Parathyroid adenoma (tissue), 2 donors: ENCODE measurements around the gene ACTL6B.

Experiments
- H2AFZ ChIP-seq: fragments of 300-600 bp; sonication (generic); one replicate; pipeline ENCODE4 v1.7.0; 2017; ENCODE audit warnings: antibody characterized with exemption, mild to moderate bottlenecking
- H3K27ac ChIP-seq: fragments of 300-600 bp; sonication (generic); one replicate; pipeline ENCODE4 v1.7.0; 2017
- H3K27me3 ChIP-seq: fragments of 300-600 bp; sonication (generic); one replicate; pipeline ENCODE4 v1.7.0; 2017; ENCODE audit warnings: low read length; ENCODE audit not compliant: control insufficient read depth, insufficient read depth
- H3K36me3 ChIP-seq: fragments of 300-600 bp; sonication (generic); one replicate; pipeline ENCODE4 v1.7.0; 2017; ENCODE audit warnings: low read length; ENCODE audit not compliant: control insufficient read depth, insufficient read depth
- H3K4me1 ChIP-seq: fragments of 300-600 bp; sonication (generic); one replicate; pipeline ENCODE4 v1.7.0; 2017; ENCODE audit warnings: control low read depth
- H3K4me2 ChIP-seq: fragments of 300-600 bp; sonication (generic); one replicate; pipeline ENCODE4 v1.7.0; 2017; ENCODE audit warnings: low read length
- H3K4me3 ChIP-seq: fragments of 300-600 bp; sonication (generic); one replicate; pipeline ENCODE4 v1.7.0; 2017; ENCODE audit warnings: low read depth, low read length
- H3K79me2 ChIP-seq: fragments of 300-600 bp; sonication (generic); one replicate; pipeline ENCODE4 v1.7.0; 2017; ENCODE audit warnings: control low read depth
- H3K9ac ChIP-seq: fragments of 300-600 bp; sonication (generic); one replicate; pipeline ENCODE4 v1.7.0; 2017; ENCODE audit warnings: mild to moderate bottlenecking
- H3K9me3 ChIP-seq: fragments of 300-600 bp; sonication (generic); one replicate; pipeline ENCODE4 v1.7.0; 2017; ENCODE audit warnings: low read length; ENCODE audit not compliant: control insufficient read depth
- TF ChIP-seq, protein P1 (sequence below): fragments of 300-600 bp; sonication (generic); IDR thresholded peaks from one replicate; pipeline ENCODE4 v1.7.0; 2017; ENCODE audit warnings: antibody characterized with exemption, mild to moderate bottlenecking
- donor health status: primary hyperparathyroidism.

ACTL6B gene

DNA sequence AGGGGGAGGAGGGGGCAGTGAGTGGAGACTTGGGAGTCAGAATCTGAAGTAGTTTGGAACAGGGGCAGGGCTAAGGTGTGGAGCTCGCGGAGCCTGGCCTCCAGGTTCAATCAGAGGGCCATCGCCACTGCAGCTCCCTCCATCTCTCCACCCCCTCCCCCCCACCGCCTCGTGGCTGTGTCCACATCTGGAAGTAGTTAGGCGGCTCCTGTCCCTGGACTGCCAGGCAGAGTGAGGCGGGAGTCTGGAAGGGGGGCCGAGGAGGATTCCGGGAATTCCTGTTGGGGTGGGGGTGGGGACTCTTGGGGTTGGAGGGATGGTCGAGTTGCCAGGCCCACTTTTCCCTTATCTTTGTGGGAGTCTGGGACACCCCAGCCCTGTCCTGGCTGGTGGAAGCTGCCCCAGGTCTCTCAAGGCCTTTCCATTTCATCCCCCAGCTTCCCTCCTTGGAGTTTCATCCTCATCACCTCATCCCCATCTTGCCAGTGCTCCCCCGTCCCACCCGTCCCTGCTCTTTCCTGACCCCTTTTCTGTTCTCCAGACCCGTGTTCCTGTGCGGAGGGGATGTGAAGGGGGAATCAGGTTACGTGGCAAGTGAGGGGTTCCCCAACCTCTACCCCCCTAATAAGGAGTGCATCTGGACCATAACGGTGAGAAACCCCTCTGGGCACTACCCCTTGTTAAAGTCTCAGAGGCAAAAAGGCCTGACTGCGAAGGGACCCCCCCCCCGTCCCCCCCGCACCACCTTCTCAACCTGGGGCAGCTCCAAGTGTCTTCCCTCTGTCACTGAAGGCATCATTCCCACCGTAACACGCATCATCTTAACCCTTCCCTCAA is 53.1 kb downstream of the ACTL6B start:
- TF ChIP-seq, protein P1, sequence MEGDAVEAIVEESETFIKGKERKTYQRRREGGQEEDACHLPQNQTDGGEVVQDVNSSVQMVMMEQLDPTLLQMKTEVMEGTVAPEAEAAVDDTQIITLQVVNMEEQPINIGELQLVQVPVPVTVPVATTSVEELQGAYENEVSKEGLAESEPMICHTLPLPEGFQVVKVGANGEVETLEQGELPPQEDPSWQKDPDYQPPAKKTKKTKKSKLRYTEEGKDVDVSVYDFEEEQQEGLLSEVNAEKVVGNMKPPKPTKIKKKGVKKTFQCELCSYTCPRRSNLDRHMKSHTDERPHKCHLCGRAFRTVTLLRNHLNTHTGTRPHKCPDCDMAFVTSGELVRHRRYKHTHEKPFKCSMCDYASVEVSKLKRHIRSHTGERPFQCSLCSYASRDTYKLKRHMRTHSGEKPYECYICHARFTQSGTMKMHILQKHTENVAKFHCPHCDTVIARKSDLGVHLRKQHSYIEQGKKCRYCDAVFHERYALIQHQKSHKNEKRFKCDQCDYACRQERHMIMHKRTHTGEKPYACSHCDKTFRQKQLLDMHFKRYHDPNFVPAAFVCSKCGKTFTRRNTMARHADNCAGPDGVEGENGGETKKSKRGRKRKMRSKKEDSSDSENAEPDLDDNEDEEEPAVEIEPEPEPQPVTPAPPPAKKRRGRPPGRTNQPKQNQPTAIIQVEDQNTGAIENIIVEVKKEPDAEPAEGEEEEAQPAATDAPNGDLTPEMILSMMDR, result no peak
- no peaks in the 10 kb centered on the region for H3K79me2 ChIP-seq
- H3K4me2 ChIP-seq, result peak overlapping the region; percentile 59
- no peaks in the 10 kb centered on the region for H3K9me3 ChIP-seq
- peak overlapping the region; percentile 8 for H3K27ac ChIP-seq
- H2AFZ ChIP-seq, result peak overlapping the region; percentile 72
- no peaks in the 10 kb centered on the region for H3K27me3 ChIP-seq
- H3K4me1 ChIP-seq, result no peaks in the 10 kb centered on the region
- no peaks in the 10 kb centered on the region for H3K36me3 ChIP-seq
- H3K4me3 ChIP-seq, result peak overlapping the region; percentile 36
- no peak overlapping the region for H3K9ac ChIP-seq

GRCh38 chr7:100600730-100601038 is 55.6 kb downstream of the ACTL6B start:
- H3K9me3 ChIP-seq, result no peaks in the 10 kb centered on the region
- H3K9ac ChIP-seq, result no peak overlapping the region
- H3K4me2 ChIP-seq, result no peak overlapping the region
- no peaks in the 10 kb centered on the region for H3K79me2 ChIP-seq
- H3K36me3 ChIP-seq, result no peaks in the 10 kb centered on the region
- TF ChIP-seq, protein P1, result no peak
- no peaks in the 10 kb centered on the region for H3K4me1 ChIP-seq
- H3K27me3 ChIP-seq, result no peaks in the 10 kb centered on the region
- H3K4me3 ChIP-seq, result no peak overlapping the region
- no peak overlapping the region for H3K27ac ChIP-seq
- H2AFZ ChIP-seq, result no peak overlapping the region

DNA sequence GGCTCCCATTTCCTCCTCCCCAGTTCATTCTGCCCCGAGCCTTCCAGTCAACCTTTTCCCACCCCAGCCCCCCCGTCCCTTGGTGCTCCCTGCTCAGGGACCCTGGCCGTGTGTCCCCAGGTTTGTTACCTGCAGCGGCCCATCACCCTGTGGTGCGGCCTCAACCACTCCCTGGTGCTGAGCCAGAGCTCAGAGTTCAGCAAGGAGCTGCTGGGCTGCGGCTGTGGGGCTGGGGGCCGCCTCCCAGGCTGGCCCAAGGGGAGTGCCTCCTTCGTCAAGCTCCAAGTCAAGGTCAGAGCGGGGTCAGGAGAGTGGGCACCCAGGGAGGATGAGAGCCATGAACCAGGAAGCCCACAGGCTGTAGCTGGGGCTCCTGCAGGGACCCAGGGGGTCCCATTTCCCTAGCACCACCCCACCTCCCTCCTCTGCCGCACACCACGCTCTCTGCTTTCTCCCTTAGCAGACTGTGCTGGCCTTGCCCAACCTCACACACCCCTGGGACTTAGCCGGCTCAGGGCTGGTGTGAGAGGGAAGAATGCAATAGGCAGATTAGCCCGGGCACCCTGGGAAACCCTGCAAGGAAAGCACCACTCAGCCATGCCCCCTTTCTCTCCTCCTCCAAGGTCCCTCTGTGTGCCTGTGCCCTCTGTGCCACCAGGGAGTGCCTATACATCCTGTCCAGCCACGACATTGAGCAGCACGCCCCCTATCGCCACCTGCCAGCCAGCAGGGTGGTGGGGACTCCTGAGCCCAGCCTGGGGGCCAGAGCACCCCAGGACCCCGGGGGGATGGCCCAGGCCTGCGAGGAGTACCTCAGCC is 56.1 kb downstream of the ACTL6B start:
- no peaks in the 10 kb centered on the region for H3K9me3 ChIP-seq
- no peaks in the 10 kb centered on the region for H3K27me3 ChIP-seq
- no peaks in the 10 kb centered on the region for H3K79me2 ChIP-seq
- H3K4me2 ChIP-seq, result no peak overlapping the region
- H3K9ac ChIP-seq, result no peak overlapping the region
- no peak overlapping the region for H3K27ac ChIP-seq
- H3K36me3 ChIP-seq, result no peaks in the 10 kb centered on the region
- H2AFZ ChIP-seq, result no peak overlapping the region
- TF ChIP-seq, protein P1, result no peak
- no peaks in the 10 kb centered on the region for H3K4me1 ChIP-seq
- no peak overlapping the region for H3K4me3 ChIP-seq

GRCh38 chr7:100598425-100598824 is 57.8 kb downstream of the ACTL6B start:
- Histone ChIP-seq H3K36me3 (no peaks in the 10 kb centered on the region), H3K79me2 (no peaks in the 10 kb centered on the region), H3K4me2 (no peak overlapping the region), H3K4me3 (no peak overlapping the region), H2AFZ (no peak overlapping the region), H3K27me3 (no peaks in the 10 kb centered on the region), H3K9me3 (no peaks in the 10 kb centered on the region), H3K9ac (no peak overlapping the region), H3K27ac (no peak overlapping the region), H3K4me1 (no peaks in the 10 kb centered on the region)
- TF ChIP-seq, protein P1, result no peak
